HL-60/S4 treated with retinoic acid at 250 ng/mL for 4 days and 3 days (cell line): ENCODE measurements around the gene H2BK1.

ENCODE experiments used
- in situ Hi-C: fragments of 300-500 bp; cut with MboI; formaldehyde crosslinking; loops from 2 replicates; pipeline ENCODE4 v1.7.0; 2022; ENCODE audit warnings: low sequenced_read_pairs

H2BK1 gene

GRCh38 chr7:151205730-151206129, 4.6 kb downstream of the H2BK1 start:
- in situ Hi-C loops: no loop called here

- in situ Hi-C loops: no loop called here
Measured at GRCh38 chr7:151204383-151205032, 5.8 kb downstream of the H2BK1 start.

- in situ Hi-C loops: no loop called here
Measured at GRCh38 chr7:151202836-151203235, 7.5 kb downstream of the H2BK1 start.

GRCh38 chr7:151201751-151202150, 8.5 kb downstream of the H2BK1 start:
- in situ Hi-C loops: no loop called here

- in situ Hi-C loops: no loop called here
Measured at GRCh38 chr7:151201344-151201743, 8.9 kb downstream of the H2BK1 start.

GRCh38 chr7:151198945-151199848, 11.1 kb downstream of the H2BK1 start:
- in situ Hi-C loops: no loop called here

- in situ Hi-C loops: no loop called here
Measured at GRCh38 chr7:151197932-151198331, 12.4 kb downstream of the H2BK1 start.

GRCh38 chr7:151195616-151196450, 14.5 kb downstream of the H2BK1 start:
- in situ Hi-C loops: no loop called here

- in situ Hi-C loops: no loop called here
Measured at GRCh38 chr7:151194188-151194587, 16.1 kb downstream of the H2BK1 start.

GRCh38 chr7:151193203-151193978, 16.9 kb downstream of the H2BK1 start:
- in situ Hi-C loops: no loop called here

- in situ Hi-C loops: no loop called here
Measured at GRCh38 chr7:151192002-151192539, 18.2 kb downstream of the H2BK1 start.

GRCh38 chr7:151191544-151191943, 18.7 kb downstream of the H2BK1 start:
- in situ Hi-C loops: no loop called here

GRCh38 chr7:151189038-151189437, 21.2 kb downstream of the H2BK1 start:
- in situ Hi-C loops: no loop called here

GRCh38 chr7:151188252-151188542, 22.1 kb downstream of the H2BK1 start:
- in situ Hi-C loops: no loop called here

- in situ Hi-C loops: no loop called here
Measured at GRCh38 chr7:151187409-151188251, 22.7 kb downstream of the H2BK1 start.

- in situ Hi-C loops: no loop called here
Measured at GRCh38 chr7:151186640-151187408, 23.5 kb downstream of the H2BK1 start, which contains the start of gene ASB10. TSS of gene ASB10 (minus strand) at chr7:151187250. CDS start at chr7:151187130, 120 bp downstream.

- in situ Hi-C loops: no loop called here
Measured at GRCh38 chr7:151185762-151186639, 24.3 kb downstream of the H2BK1 start.

GRCh38 chr7:151181011-151181431, 29.3 kb downstream of the H2BK1 start:
- in situ Hi-C loops: no loop called here
